Testis (tissue), 2 donors: ENCODE results near the gene EYS.

ENCODE experiments used
- POLR2A ChIP-seq: fragments of 450-650 bp; IDR thresholded peaks from one replicate; pipeline ENCODE4 v1.6.1; 2017; ENCODE audit warnings: antibody characterized with exemption, mild to moderate bottlenecking, moderate library complexity
- TF ChIP-seq, protein P1 (sequence below), 3 experiments: fragments of 450-650 bp in 2 of 3; fragments of 200-600 bp in 1 of 3; sonication (generic) in 1 of 3; IDR thresholded peaks; one replicate each; pipeline ENCODE4 v1.5.1; 2016 to 2019; ENCODE audit warnings: antibody characterized with exemption in 3 of 3, mild to moderate bottlenecking in 2 of 3, moderate library complexity in 1 of 3

DNA sequence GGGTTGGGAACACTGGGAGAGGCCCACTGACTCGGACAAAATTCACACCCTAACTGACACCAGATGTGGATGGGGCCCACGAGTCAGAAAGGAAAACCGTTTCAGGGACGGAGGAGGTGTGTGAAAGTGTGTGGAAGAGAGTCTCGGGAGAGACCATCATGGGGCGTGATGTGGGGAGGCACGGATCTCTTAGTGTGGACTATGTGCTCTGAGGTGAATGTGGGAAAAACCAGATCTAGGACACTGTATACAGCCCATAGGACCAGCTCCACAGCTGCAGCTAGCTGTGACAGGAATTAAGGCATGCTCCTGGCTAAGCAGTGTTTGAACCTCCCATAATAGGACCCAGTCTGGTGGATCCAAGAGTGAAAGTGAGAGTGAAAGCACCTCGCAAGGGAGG lies 1380.1 kb downstream of the EYS start:
- TF ChIP-seq, protein P1, sequence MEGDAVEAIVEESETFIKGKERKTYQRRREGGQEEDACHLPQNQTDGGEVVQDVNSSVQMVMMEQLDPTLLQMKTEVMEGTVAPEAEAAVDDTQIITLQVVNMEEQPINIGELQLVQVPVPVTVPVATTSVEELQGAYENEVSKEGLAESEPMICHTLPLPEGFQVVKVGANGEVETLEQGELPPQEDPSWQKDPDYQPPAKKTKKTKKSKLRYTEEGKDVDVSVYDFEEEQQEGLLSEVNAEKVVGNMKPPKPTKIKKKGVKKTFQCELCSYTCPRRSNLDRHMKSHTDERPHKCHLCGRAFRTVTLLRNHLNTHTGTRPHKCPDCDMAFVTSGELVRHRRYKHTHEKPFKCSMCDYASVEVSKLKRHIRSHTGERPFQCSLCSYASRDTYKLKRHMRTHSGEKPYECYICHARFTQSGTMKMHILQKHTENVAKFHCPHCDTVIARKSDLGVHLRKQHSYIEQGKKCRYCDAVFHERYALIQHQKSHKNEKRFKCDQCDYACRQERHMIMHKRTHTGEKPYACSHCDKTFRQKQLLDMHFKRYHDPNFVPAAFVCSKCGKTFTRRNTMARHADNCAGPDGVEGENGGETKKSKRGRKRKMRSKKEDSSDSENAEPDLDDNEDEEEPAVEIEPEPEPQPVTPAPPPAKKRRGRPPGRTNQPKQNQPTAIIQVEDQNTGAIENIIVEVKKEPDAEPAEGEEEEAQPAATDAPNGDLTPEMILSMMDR (IDR thresholded peaks at IDR 0.05): no peak
- no peak for TF ChIP-seq POLR2A
